Duodenal mucosa (tissue), 2 donors: ENCODE results near the gene SLC6A12.

Source experiments
- H3K27ac ChIP-seq: one replicate; pipeline ENCODE4 v1.7.0; 2013; ENCODE audit warnings: low read depth, low read length
- H3K27me3 ChIP-seq, 2 donors: one replicate each; pipeline ENCODE4 v1.7.0; 2013; ENCODE audit warnings: low read length in 2 of 2, control low read depth in 1 of 2; ENCODE audit not compliant: insufficient read depth in 2 of 2, control insufficient read depth in 1 of 2
- H3K36me3 ChIP-seq, 2 donors: one replicate each; pipeline ENCODE4 v1.7.0; 2013; ENCODE audit warnings: low read length in 2 of 2, control low read depth in 1 of 2; ENCODE audit not compliant: insufficient read depth in 2 of 2, control insufficient read depth in 1 of 2
- H3K4me1 ChIP-seq, 2 donors: one replicate each; pipeline ENCODE4 v1.7.0; 2013; ENCODE audit warnings: low read length in 2 of 2, control low read depth in 1 of 2; ENCODE audit not compliant: insufficient read depth in 2 of 2, control insufficient read depth in 1 of 2
- H3K4me3 ChIP-seq, 2 donors: one replicate each; pipeline ENCODE4 v1.7.0; 2013; ENCODE audit warnings: low read length in 2 of 2, low read depth in 1 of 2
- H3K9ac ChIP-seq, 2 donors: one replicate each; pipeline ENCODE4 v1.7.0; 2013; ENCODE audit warnings: low read length in 2 of 2, low read depth in 1 of 2
- H3K9me3 ChIP-seq, 2 donors: one replicate each; pipeline ENCODE4 v1.7.0; 2013; ENCODE audit warnings: low read length in 2 of 2, control low read depth in 1 of 2; ENCODE audit not compliant: control insufficient read depth in 1 of 2

The SLC6A12 gene

GRCh38 chr12:174124-174523, 39.8 kb downstream of the SLC6A12 start:
- Histone ChIP-seq H3K27me3 (peaks cover 0 to 3% of the 10 kb centered on the region in 2 donors), H3K4me3 (no peak overlapping the region), H3K36me3 (no peaks in the 10 kb centered on the region), H3K9ac (no peak overlapping the region), H3K4me1 (peaks cover 42 to 47% of the 10 kb centered on the region in 2 donors), H3K27ac (no peak overlapping the region), H3K9me3 (no peaks in the 10 kb centered on the region)

GRCh38 chr12:172732-173161, 41.2 kb downstream of the SLC6A12 start:
- Histone ChIP-seq H3K4me1 (peaks cover 55 to 57% of the 10 kb centered on the region in 2 donors), H3K36me3 (no peaks in the 10 kb centered on the region), H3K9ac (peak overlapping the region in 1 of 2 donors; percentile 25), H3K27ac (no peak overlapping the region), H3K4me3 (peak overlapping the region in 1 of 2 donors; percentile 11), H3K9me3 (no peaks in the 10 kb centered on the region), H3K27me3 (peaks cover 0 to 3% of the 10 kb centered on the region in 2 donors)

- Histone ChIP-seq H3K4me3 (peak overlapping the region in 1 of 2 donors; percentile 17), H3K27me3 (peaks cover 0 to 3% of the 10 kb centered on the region in 2 donors), H3K9ac (no peak overlapping the region), H3K9me3 (no peaks in the 10 kb centered on the region), H3K27ac (no peak overlapping the region), H3K36me3 (no peaks in the 10 kb centered on the region), H3K4me1 (peaks cover 57 to 65% of the 10 kb centered on the region in 2 donors)
These were observed 41.9 kb downstream of the SLC6A12 start for GRCh38 chr12:171743-172676.

GRCh38 chr12:171276-171675, 42.7 kb downstream of the SLC6A12 start:
- Histone ChIP-seq H3K27me3 (peaks cover 0 to 3% of the 10 kb centered on the region in 2 donors), H3K27ac (no peak overlapping the region), H3K4me3 (peak overlapping the region in 1 of 2 donors; percentile 17), H3K9ac (no peak overlapping the region), H3K36me3 (no peaks in the 10 kb centered on the region), H3K9me3 (no peaks in the 10 kb centered on the region), H3K4me1 (peaks cover 57 to 65% of the 10 kb centered on the region in 2 donors)

GRCh38 chr12:170371-171225, 43.4 kb downstream of the SLC6A12 start:
- Histone ChIP-seq H3K4me1 (peaks cover 50 to 60% of the 10 kb centered on the region in 2 donors), H3K27ac (no peak overlapping the region), H3K9me3 (no peaks in the 10 kb centered on the region), H3K27me3 (peaks cover 0 to 3% of the 10 kb centered on the region in 2 donors), H3K36me3 (no peaks in the 10 kb centered on the region), H3K9ac (no peak overlapping the region), H3K4me3 (no peak overlapping the region)

- Histone ChIP-seq H3K36me3 (no peaks in the 10 kb centered on the region), H3K9me3 (no peaks in the 10 kb centered on the region), H3K4me1 (peaks cover 47 to 56% of the 10 kb centered on the region in 2 donors), H3K27ac (no peak overlapping the region), H3K9ac (no peak overlapping the region), H3K4me3 (no peak overlapping the region), H3K27me3 (peaks cover 0 to 3% of the 10 kb centered on the region in 2 donors)
These were observed 44.2 kb downstream of the SLC6A12 start for GRCh38 chr12:169528-170370.

- H3K4me3 ChIP-seq: no peak overlapping the region
- peaks cover 0 to 3% of the 10 kb centered on the region in 2 donors for H3K27me3 ChIP-seq
- no peak overlapping the region for H3K9ac ChIP-seq
- no peaks in the 10 kb centered on the region for H3K36me3 ChIP-seq
- peaks cover 54 to 64% of the 10 kb centered on the region in 2 donors for H3K4me1 ChIP-seq
- no peaks in the 10 kb centered on the region for H3K9me3 ChIP-seq
- no peak overlapping the region for H3K27ac ChIP-seq
These were observed 45.0 kb downstream of the SLC6A12 start for GRCh38 chr12:168763-169525.

GRCh38 chr12:167959-168600, 45.9 kb downstream of the SLC6A12 start:
- no peak overlapping the region for H3K9ac ChIP-seq
- peaks cover 0 to 3% of the 10 kb centered on the region in 2 donors for H3K27me3 ChIP-seq
- peaks cover 59 to 60% of the 10 kb centered on the region in 2 donors for H3K4me1 ChIP-seq
- H3K27ac ChIP-seq: no peak overlapping the region
- no peak overlapping the region for H3K4me3 ChIP-seq
- H3K36me3 ChIP-seq: no peaks in the 10 kb centered on the region
- H3K9me3 ChIP-seq: no peaks in the 10 kb centered on the region
